SK-N-SH treated with all-trans-retinoic acid at 6 μM for 48 hours (cell line): ENCODE data around the gene FGL2.
"Not testable (repeated sequence)": the region's sequence is repeated elsewhere in the genome, so short reads cannot be mapped to it uniquely, and the experiment has no call there.

Source experiments
- GLIS3 ChIP-seq: fragments of 250-450 bp; sonication (Bioruptor Pico); IDR thresholded peaks from 2 replicates; pipeline ENCODE4 v1.5.0; 2020; ENCODE audit warnings: mild to moderate bottlenecking, moderate library complexity
- ISL1 ChIP-seq: fragments of 250-450 bp; sonication (Bioruptor Pico); IDR thresholded peaks from 2 replicates; pipeline ENCODE4 v2.1.2; 2022; ENCODE audit warnings: mild to moderate bottlenecking, moderate library complexity
- OSR1 ChIP-seq: fragments of 250-450 bp; sonication (Bioruptor Pico); IDR thresholded peaks from 2 replicates; pipeline ENCODE4 v1.8.0; 2022; ENCODE audit warnings: moderate library complexity, mild to moderate bottlenecking, inconsistent platforms
- POU6F1 ChIP-seq: fragments of 250-450 bp; sonication (Bioruptor Pico); IDR thresholded peaks from 2 replicates; pipeline ENCODE4 v1.8.0; 2021; ENCODE audit warnings: low read depth, mild to moderate bottlenecking, moderate library complexity, borderline replicate concordance
- RARB ChIP-seq: fragments of 250-450 bp; sonication (Bioruptor Pico); IDR thresholded peaks from 2 replicates; pipeline ENCODE4 v1.8.0; 2021; ENCODE audit warnings: mild to moderate bottlenecking, moderate library complexity
- SNAI2 ChIP-seq: fragments of 250-450 bp; sonication (Bioruptor Pico); IDR thresholded peaks from 2 replicates; pipeline ENCODE4 v1.5.0; 2020; ENCODE audit warnings: mild to moderate bottlenecking, moderate library complexity
- TCF4 ChIP-seq: fragments of 250-450 bp; sonication (Bioruptor Pico); IDR thresholded peaks from 2 replicates; pipeline ENCODE4 v1.8.0; 2021; ENCODE audit warnings: mild to moderate bottlenecking, moderate library complexity, borderline replicate concordance
- ZC3H10 ChIP-seq: fragments of 250-450 bp; sonication (Bioruptor Pico); IDR thresholded peaks from 2 replicates; pipeline ENCODE4 v1.5.1; 2021; ENCODE audit warnings: mild to moderate bottlenecking, moderate library complexity
- ZNF565 ChIP-seq: fragments of 450-650 bp; formaldehyde crosslinking; conservative IDR thresholded peaks from 2 replicates; pipeline ENCODE4 v1.5.0; 2020; ENCODE audit warnings: low read depth, mild to moderate bottlenecking, moderate library complexity

GRCh38 chr7:77157034-77157433 lies 42.6 kb downstream of the FGL2 start:
- TF ChIP-seq RARB (CRISPR knock-in tag); ZC3H10 (CRISPR knock-in tag); OSR1 (CRISPR knock-in tag); TCF4 (CRISPR knock-in tag); GLIS3 (CRISPR knock-in tag); ZNF565 (CRISPR knock-in tag); POU6F1; SNAI2 (CRISPR knock-in tag); ISL1: not testable (repeated sequence)
